A549 (cell line): ENCODE measurements around the gene LGALS9C.
"Not testable (repeated sequence)": the region's sequence is repeated elsewhere in the genome, so short reads cannot be mapped to it uniquely, and the experiment has no call there.

Source experiments
- CEBPB ChIP-seq, 2 experiments: fragments of >200 bp in 1 of 2; sonication (Bioruptor Twin) in 1 of 2; formaldehyde crosslinking in 1 of 2; IDR thresholded peaks; 2 replicates each; pipeline ENCODE4 v1.6.1; 2012 to 2016
- CHD2 ChIP-seq: fragments of 150-350 bp; IDR thresholded peaks from 2 replicates; pipeline ENCODE4 v1.6.1; 2014; ENCODE audit warnings: low read length; ENCODE audit not compliant: partially characterized antibody
- CTCF ChIP-seq: fragments of >200 bp; sonication (Bioruptor Twin); formaldehyde crosslinking; IDR thresholded peaks from 3 replicates; pipeline ENCODE4 v1.5.1; 2016
- EP300 ChIP-seq, 2 experiments: fragments of >200 bp; sonication (Bioruptor Twin); formaldehyde crosslinking; IDR thresholded peaks; 2 replicates in 1 of 2; 3 replicates in 1 of 2; pipeline ENCODE4 v1.6.1; 2016 to 2017
- HDAC2 ChIP-seq: fragments of 200-600 bp; sonication (generic); IDR thresholded peaks from 2 replicates; pipeline ENCODE4 v1.6.1; 2016
- MAX ChIP-seq: IDR thresholded peaks from 2 replicates; pipeline ENCODE4 v1.6.1; 2012
- POLR2A ChIP-seq: IDR thresholded peaks from 2 replicates; pipeline ENCODE4 v1.6.1; 2012; ENCODE audit warnings: mild to moderate bottlenecking, low read length
- POLR2AphosphoS2 ChIP-seq: conservative IDR thresholded peaks from 2 replicates; pipeline ENCODE4 v1.6.1; 2012; ENCODE audit warnings: low read length, improper control_type of control experiment, inconsistent platforms
- REST ChIP-seq: fragments of 200-600 bp; sonication (generic); IDR thresholded peaks from 2 replicates; pipeline ENCODE4 v1.6.1; 2016; ENCODE audit warnings: antibody characterized with exemption, mild to moderate bottlenecking, moderate library complexity
- RFX5 ChIP-seq: fragments of 450-650 bp; IDR thresholded peaks from 2 replicates; pipeline ENCODE4 v1.7.1; 2014; ENCODE audit warnings: antibody characterized with exemption, mild to moderate bottlenecking, moderate library complexity
- RNF2 ChIP-seq: fragments of 200-600 bp; sonication (generic); IDR thresholded peaks from 2 replicates; pipeline ENCODE4 v1.6.1; 2016; ENCODE audit warnings: low read depth, mild to moderate bottlenecking, antibody characterized with exemption, moderate library complexity, borderline replicate concordance
- ZFP36 ChIP-seq: fragments of 450-650 bp; IDR thresholded peaks from 2 replicates; pipeline ENCODE4 v1.6.1; 2014; ENCODE audit warnings: borderline replicate concordance; ENCODE audit not compliant: partially characterized antibody

GRCh38 chr17:18432206-18432605 is 44.4 kb upstream of the LGALS9C start:
- TF ChIP-seq POLR2AphosphoS2; REST; CTCF; MAX; EP300 (IDR thresholded peaks at IDR 0.05); POLR2A; RFX5; ZFP36; CHD2; HDAC2; CEBPB (IDR thresholded peaks at IDR 0.05); RNF2: not testable (repeated sequence)
